ENCODE measurements around the gene PABPC3.

The PABPC3 gene

GRCh38 chr13:25095851-25096453 lies at the start of gene PABPC3:
PABPC3 (plus strand) TSS chr13:25096136; CDS start chr13:25096199, 63 bp downstream.
- TF ChIP-seq GATA1 (IDR thresholded peaks at IDR 0.05; ENCODE audit: low read depth, low read length) (no peak), POLR2A (IDR thresholded peaks at IDR 0.05; ENCODE audit: low read length) (no peak)
- DNase-seq = peak in 1 of 2 experiments; percentile 17

GRCh38 chr13:25046274-25046984 lies 49.5 kb upstream of the PABPC3 start:
- DNase-seq = peak in 1 of 2 experiments; percentile 12
- TF ChIP-seq POLR2A (IDR thresholded peaks at IDR 0.05; ENCODE audit: low read length) (no peak), GATA1 (IDR thresholded peaks at IDR 0.05; ENCODE audit: low read depth, low read length) (no peak)

GRCh38 chr13:25046985-25047511 lies 48.9 kb upstream of the PABPC3 start:
- peak in 1 of 2 experiments; percentile 12 for DNase-seq
- TF ChIP-seq GATA1 (IDR thresholded peaks at IDR 0.05; ENCODE audit: low read depth, low read length) (no peak), POLR2A (IDR thresholded peaks at IDR 0.05; ENCODE audit: low read length) (no peak)

DNA sequence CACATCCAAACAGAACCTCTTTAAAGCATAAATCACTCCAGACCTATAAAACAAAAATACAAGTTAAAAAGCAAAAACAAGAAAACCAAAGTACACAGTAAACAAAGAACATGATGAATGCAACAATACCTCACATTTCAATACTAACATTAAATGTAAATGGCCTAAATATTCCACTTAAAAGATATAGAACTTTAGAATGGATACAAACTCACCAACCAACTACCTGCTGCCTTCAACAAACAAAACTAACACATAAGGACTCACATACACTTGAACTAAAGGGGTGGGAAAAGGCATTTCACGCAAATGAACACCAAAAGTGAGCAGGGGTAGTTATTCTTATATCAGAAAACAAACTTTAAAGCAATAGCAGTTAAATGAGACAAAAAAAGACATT lies 44.9 kb upstream of the PABPC3 start:
- no peak for DNase-seq
- no peak for TF ChIP-seq POLR2A (IDR thresholded peaks at IDR 0.05; ENCODE audit: low read length)
- TF ChIP-seq GATA1 (IDR thresholded peaks at IDR 0.05; ENCODE audit: low read depth, low read length) = no peak

DNA sequence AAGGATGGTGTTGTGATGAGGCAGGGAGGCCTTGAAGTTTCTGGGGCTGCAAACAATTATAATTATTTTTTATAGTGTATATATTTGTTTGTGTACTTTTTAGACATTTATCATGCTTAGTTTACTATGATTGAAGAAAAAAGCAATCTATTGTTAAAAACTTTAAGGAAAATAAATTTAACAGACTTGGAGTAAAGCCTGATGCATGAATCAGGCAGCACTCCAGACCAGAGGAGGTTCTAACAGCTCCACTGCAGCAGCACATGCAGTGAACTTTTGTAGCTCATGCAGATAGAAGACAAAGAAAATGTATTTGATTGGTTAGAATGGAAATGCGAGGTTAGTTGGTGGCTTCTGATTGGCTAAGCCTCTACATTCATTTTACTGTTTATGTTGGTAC lies 36.8 kb upstream of the PABPC3 start:
- TF ChIP-seq GATA1 (IDR thresholded peaks at IDR 0.05; ENCODE audit: low read depth, low read length) (no peak), POLR2A (IDR thresholded peaks at IDR 0.05; ENCODE audit: low read length) (no peak)
- no peak for DNase-seq

DNA sequence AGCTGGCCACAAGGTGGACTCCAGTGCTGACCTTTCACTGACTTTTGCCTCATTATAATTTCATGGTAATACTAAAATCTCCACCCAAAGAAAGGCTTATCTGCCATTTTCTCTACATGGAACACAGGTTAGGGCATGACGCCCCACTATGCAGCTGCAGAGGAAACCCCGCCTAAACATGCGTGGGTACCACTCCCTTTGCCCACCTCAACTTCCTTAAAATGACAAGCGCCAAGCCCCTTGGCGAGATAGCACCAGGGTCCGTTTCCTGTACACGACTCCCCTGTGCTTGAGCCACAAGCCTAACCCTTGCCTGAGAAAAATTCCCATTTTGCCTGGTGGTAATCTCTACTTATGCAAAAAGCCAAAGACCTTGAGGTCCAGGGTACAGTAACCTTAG lies 36.0 kb upstream of the PABPC3 start:
- no peak for DNase-seq
- TF ChIP-seq POLR2A (IDR thresholded peaks at IDR 0.05; ENCODE audit: low read length) (no peak), GATA1 (IDR thresholded peaks at IDR 0.05; ENCODE audit: low read depth, low read length) (no peak)

GRCh38 chr13:25062479-25062878 lies 33.5 kb upstream of the PABPC3 start:
- TF ChIP-seq POLR2A (IDR thresholded peaks at IDR 0.05; ENCODE audit: low read length) (no peak), GATA1 (IDR thresholded peaks at IDR 0.05; ENCODE audit: low read depth, low read length) (no peak)
- DNase-seq = peak in 1 of 2 experiments; percentile 3

DNA sequence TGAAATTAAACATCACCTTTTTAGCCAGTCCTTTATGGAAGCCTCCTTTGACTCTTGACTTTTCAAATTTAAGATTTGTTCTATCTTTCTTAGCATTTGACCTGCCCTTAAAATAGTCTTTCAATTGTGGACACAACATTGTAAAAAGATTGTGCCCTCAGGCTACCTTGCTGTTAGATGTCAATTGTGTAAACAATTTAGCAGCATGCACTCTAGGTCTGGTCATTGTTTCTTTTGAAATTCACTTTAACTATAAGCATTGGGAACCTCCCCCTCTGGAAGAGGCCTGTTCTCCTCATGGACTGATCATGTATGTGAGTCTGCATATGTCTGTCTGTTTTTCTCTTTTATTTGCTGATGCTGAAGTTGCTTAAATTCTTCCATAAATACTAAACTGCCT lies 31.5 kb upstream of the PABPC3 start:
- no peak for DNase-seq
- no peak for TF ChIP-seq POLR2A (IDR thresholded peaks at IDR 0.05; ENCODE audit: low read length)
- no peak for TF ChIP-seq GATA1 (IDR thresholded peaks at IDR 0.05; ENCODE audit: low read depth, low read length)

GRCh38 chr13:25065974-25066770 lies 29.8 kb upstream of the PABPC3 start:
- no peak for DNase-seq

DNA sequence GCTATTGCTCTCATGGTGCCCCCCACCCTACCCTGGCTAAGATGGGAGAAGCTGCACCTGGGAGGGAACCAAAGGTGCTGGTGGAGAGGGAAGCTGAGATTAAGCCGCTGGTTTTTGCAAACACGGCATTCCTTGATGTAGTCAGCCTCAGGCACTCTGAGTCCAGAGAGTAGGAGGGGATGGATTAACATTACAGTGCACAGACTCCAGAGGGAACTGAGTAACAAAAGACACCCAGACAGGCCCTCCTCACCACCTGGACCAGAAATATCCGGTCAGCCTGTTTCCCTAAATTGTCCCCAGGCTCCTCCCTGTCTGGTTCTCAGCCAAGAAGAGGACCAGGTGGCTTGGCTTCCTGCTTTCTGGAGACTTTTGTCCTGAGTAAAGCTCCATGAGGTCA lies 28.9 kb upstream of the PABPC3 start:
- TF ChIP-seq GATA1 (IDR thresholded peaks at IDR 0.05; ENCODE audit: low read depth, low read length) (no peak), POLR2A (IDR thresholded peaks at IDR 0.05; ENCODE audit: low read length) (no peak)
- no peak for DNase-seq

More at GRCh38 chr13:25065974-25066770, 29.8 kb upstream of the PABPC3 start:
- TF ChIP-seq POLR2A (IDR thresholded peaks at IDR 0.05; ENCODE audit: low read length) (no peak), GATA1 (IDR thresholded peaks at IDR 0.05; ENCODE audit: low read depth, low read length) (no peak)

- no peak for TF ChIP-seq POLR2A (IDR thresholded peaks at IDR 0.05; ENCODE audit: low read length)
- no peak for TF ChIP-seq GATA1 (IDR thresholded peaks at IDR 0.05; ENCODE audit: low read depth, low read length)
- no peak for DNase-seq
Measured at GRCh38 chr13:25068810-25069209, 27.1 kb upstream of the PABPC3 start.

DNA sequence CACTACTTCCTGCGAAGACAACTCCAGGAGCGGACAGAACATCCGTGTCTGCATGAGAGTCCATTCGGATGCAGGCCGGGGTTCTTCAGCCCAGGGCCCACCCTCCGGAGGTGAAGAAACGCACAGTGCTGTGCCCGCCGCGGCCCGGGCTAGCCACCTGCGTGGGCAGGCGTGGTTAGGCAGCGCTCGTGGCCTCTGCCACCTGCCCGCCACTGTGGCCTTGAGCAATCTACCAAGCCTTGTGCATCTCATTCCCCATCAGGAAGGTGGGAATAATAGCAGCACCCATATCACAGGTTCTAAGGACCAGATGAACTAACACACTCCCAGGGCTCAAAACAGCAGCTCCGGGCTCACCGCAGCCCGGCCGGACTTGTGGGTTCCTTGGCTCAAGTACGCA lies 26.7 kb upstream of the PABPC3 start:
- DNase-seq = no peak
- TF ChIP-seq POLR2A (IDR thresholded peaks at IDR 0.05; ENCODE audit: low read length) (no peak), GATA1 (IDR thresholded peaks at IDR 0.05; ENCODE audit: low read depth, low read length) (no peak)

- no peak for DNase-seq
- TF ChIP-seq POLR2A (IDR thresholded peaks at IDR 0.05; ENCODE audit: low read length) = no peak
- no peak for TF ChIP-seq GATA1 (IDR thresholded peaks at IDR 0.05; ENCODE audit: low read depth, low read length)
Measured at GRCh38 chr13:25069911-25070310, 26.0 kb upstream of the PABPC3 start.

GRCh38 chr13:25080773-25081172 lies 15.2 kb upstream of the PABPC3 start:
- peak; percentile 91 to 93 for DNase-seq
- no peak for TF ChIP-seq POLR2A (IDR thresholded peaks at IDR 0.05; ENCODE audit: low read length)
- TF ChIP-seq GATA1 (IDR thresholded peaks at IDR 0.05; ENCODE audit: low read depth, low read length) = no peak
